PC-3 (cell line): Measurements from ENCODE around the gene ZNF280D. TPM values are rescaled to one million over a fixed set of nuclear protein-coding genes. Genes with fewer than 3 reads are reported as not detected.

Experiments
- ATAC-seq: fragments of 200-7000 bp; cut with Tn5 transposase; 2 replicates; pipeline ENCODE4 v1.9.1; 2020; ENCODE audit warnings: mild to moderate bottlenecking, moderate library complexity
- BruUV-seq: library from RNA; stranded (reverse); fragments of 400-500 nt; replicated peaks from 2 replicates; lab custom pipeline; 2021; lab: Mats Ljungman, UMichigan
- CTCF ChIA-PET: fragments of 300-600 bp; sonication (Branson Sonifier 250); formaldehyde crosslinking; loops from one replicate; lab custom pipeline; 2022; ENCODE audit warnings: antibody characterized with exemption; lab: Charles Lee
- POLR2A ChIA-PET: fragments of 300-600 bp; sonication (Branson Sonifier 250); formaldehyde crosslinking; loops from one replicate; lab custom pipeline; 2022; ENCODE audit warnings: antibody characterized with exemption; ENCODE audit not compliant: unreplicated experiment; lab: Charles Lee
- DNase-seq: peaks from one replicate; pipeline ENCODE4 v3.0.0-alpha.2; 2015
- H2AFZ ChIP-seq: fragments of 300-600 bp; sonication (generic); 2 replicates; pipeline ENCODE4 v1.6.0; 2016; ENCODE audit warnings: antibody characterized with exemption, low read length
- H3F3A ChIP-seq: fragments of 300-600 bp; sonication (generic); one replicate; pipeline ENCODE4 v1.6.0; 2017; ENCODE audit warnings: antibody characterized with exemption, low read length, control low read depth, mild to moderate bottlenecking; ENCODE audit not compliant: unreplicated experiment
- H3K27ac ChIP-seq: fragments of 300-600 bp; sonication (generic); 2 replicates; pipeline ENCODE4 v1.5.1; 2016; ENCODE audit warnings: mild to moderate bottlenecking, low read length
- H3K27me3 ChIP-seq: fragments of 300-600 bp; sonication (generic); 2 replicates; pipeline ENCODE4 v1.6.1; 2016; ENCODE audit warnings: low read length, mixed read lengths
- H3K36me3 ChIP-seq: fragments of 300-600 bp; sonication (generic); 2 replicates; pipeline ENCODE4 v1.6.1; 2016; ENCODE audit warnings: low read depth, mixed run types, low read length, mixed read lengths
- H3K4me1 ChIP-seq: fragments of 300-600 bp; sonication (generic); 2 replicates; pipeline ENCODE4 v1.5.1; 2016; ENCODE audit warnings: low read length; ENCODE audit not compliant: insufficient read depth
- H3K4me2 ChIP-seq: fragments of 300-600 bp; sonication (generic); 2 replicates; pipeline ENCODE4 v1.6.0; 2016; ENCODE audit warnings: low read length
- H3K4me3 ChIP-seq: fragments of 300-600 bp; sonication (generic); 2 replicates; pipeline ENCODE4 v1.5.1; 2016; ENCODE audit warnings: mild to moderate bottlenecking, low read length, mixed read lengths
- H3K79me2 ChIP-seq: fragments of 300-600 bp; sonication (generic); 2 replicates; pipeline ENCODE4 v1.6.1; 2017; ENCODE audit warnings: low read length, mixed read lengths
- H3K9ac ChIP-seq: fragments of 300-600 bp; sonication (generic); 2 replicates; pipeline ENCODE4 v1.6.0; 2016; ENCODE audit warnings: mild to moderate bottlenecking, low read length
- H3K9me2 ChIP-seq: fragments of 300-600 bp; sonication (generic); replicated peaks from 2 replicates; pipeline ENCODE4 v1.6.1; 2016; ENCODE audit warnings: mixed run types, low read length, mixed read lengths
- H3K9me3 ChIP-seq: fragments of 300-600 bp; sonication (generic); 2 replicates; pipeline ENCODE4 v1.6.1; 2016; ENCODE audit warnings: low read length, mixed read lengths
- H4K20me1 ChIP-seq: fragments of 300-600 bp; sonication (generic); 2 replicates; pipeline ENCODE4 v1.6.1; 2016; ENCODE audit warnings: low read length, mixed read lengths
- EZH2 ChIP-seq: fragments of 300-600 bp; sonication (generic); IDR thresholded peaks from one replicate; pipeline ENCODE4 v1.6.1; 2017; ENCODE audit warnings: antibody characterized with exemption, mild to moderate bottlenecking, low read length; ENCODE audit not compliant: unreplicated experiment
- EZH2phosphoT487 ChIP-seq: fragments of 300-600 bp; sonication (generic); IDR thresholded peaks from 2 replicates; pipeline ENCODE4 v1.6.1; 2018; ENCODE audit warnings: mild to moderate bottlenecking, antibody characterized with exemption, low read length, borderline replicate concordance
- intact Hi-C: fragments of 100-400 bp; cut with micrococcal nuclease; formaldehyde crosslinking; loops from 2 replicates; pipeline ENCODE4 v1.9.0; 2023
- total RNA-seq: library from RNA; depleted of rRNA; stranded (reverse); fragments of >200 nt; gene quantifications from 2 replicates; pipeline ENCODE4 v1.2.3, GENCODE V29; 2014
- TF ChIP-seq, protein P1 (sequence below): fragments of 300-600 bp; sonication (generic); conservative IDR thresholded peaks from 2 replicates; pipeline ENCODE4 v1.5.1; 2017; ENCODE audit warnings: antibody characterized with exemption, low read depth, mild to moderate bottlenecking, low read length

ZNF280D gene
- total RNA-seq, 1 experiment from 2014 or later = 7.4 TPM

GRCh38 chr15:56639631-56640030 lies 93.7 kb downstream of the ZNF280D start:
- no peaks in the 10 kb centered on the region for H3K36me3 ChIP-seq
- no peaks in the 10 kb centered on the region for H4K20me1 ChIP-seq
- peaks cover 16% of the 10 kb centered on the region; the same call in 1 of the 2 replicates for H3K4me1 ChIP-seq
- no peak overlapping the region for H2AFZ ChIP-seq
- TF ChIP-seq EZH2 (no peak), EZH2phosphoT487 (no peak)
- TF ChIP-seq, protein P1, sequence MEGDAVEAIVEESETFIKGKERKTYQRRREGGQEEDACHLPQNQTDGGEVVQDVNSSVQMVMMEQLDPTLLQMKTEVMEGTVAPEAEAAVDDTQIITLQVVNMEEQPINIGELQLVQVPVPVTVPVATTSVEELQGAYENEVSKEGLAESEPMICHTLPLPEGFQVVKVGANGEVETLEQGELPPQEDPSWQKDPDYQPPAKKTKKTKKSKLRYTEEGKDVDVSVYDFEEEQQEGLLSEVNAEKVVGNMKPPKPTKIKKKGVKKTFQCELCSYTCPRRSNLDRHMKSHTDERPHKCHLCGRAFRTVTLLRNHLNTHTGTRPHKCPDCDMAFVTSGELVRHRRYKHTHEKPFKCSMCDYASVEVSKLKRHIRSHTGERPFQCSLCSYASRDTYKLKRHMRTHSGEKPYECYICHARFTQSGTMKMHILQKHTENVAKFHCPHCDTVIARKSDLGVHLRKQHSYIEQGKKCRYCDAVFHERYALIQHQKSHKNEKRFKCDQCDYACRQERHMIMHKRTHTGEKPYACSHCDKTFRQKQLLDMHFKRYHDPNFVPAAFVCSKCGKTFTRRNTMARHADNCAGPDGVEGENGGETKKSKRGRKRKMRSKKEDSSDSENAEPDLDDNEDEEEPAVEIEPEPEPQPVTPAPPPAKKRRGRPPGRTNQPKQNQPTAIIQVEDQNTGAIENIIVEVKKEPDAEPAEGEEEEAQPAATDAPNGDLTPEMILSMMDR = no peak
- DNase-seq (peak; percentile 16), ATAC-seq (peak; percentile 54)
- H3K79me2 ChIP-seq = no peaks in the 10 kb centered on the region
- H3K9ac ChIP-seq = no peak overlapping the region
- H3K27ac ChIP-seq = no peak overlapping the region
- H3K27me3 ChIP-seq = no peaks in the 10 kb centered on the region
- H3K9me3 ChIP-seq = no peaks in the 10 kb centered on the region
- ChIA-PET POLR2A (no interaction called here), CTCF (no interaction called here)
- no peak overlapping the region for H3K4me3 ChIP-seq
- intact Hi-C loops = loop anchor here (10.0 kb wide), 1 partner anchor 145 kb away; no protein-coding TSS in a partner anchor
- H3K4me2 ChIP-seq = no peak overlapping the region
- H3K9me2 ChIP-seq = no peaks in the 10 kb centered on the region
- H3F3A ChIP-seq = no peaks in the 10 kb centered on the region
- BruUV-seq = no TSS peak

DNA sequence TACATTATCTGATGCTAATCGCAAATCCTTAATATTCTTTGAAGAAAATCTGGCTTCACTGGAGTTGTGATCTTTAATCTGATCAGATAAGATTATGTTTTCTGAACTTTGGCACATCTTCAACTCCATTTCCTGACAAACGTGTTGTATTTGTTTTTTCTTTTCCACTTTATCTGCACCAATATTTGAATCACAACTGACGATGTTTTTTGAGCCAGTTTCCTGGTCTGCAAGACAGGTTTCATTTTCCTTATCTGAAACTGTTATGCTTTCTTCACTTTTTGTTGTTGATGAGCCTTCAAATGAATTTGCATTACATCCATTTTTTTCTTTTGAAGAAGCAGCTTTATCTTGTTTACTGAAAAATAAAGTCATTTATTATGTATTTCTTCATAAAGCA lies 101.5 kb downstream of the ZNF280D start:
- no TSS peak for BruUV-seq
- Histone ChIP-seq H4K20me1 (no peaks in the 10 kb centered on the region), H3K27ac (no peak overlapping the region), H3K4me3 (no peak overlapping the region), H3K36me3 (no peaks in the 10 kb centered on the region), H3K9ac (no peak overlapping the region), H3F3A (no peaks in the 10 kb centered on the region), H2AFZ (no peak overlapping the region), H3K79me2 (no peaks in the 10 kb centered on the region), H3K9me3 (no peaks in the 10 kb centered on the region), H3K4me1 (no peaks in the 10 kb centered on the region), H3K27me3 (no peaks in the 10 kb centered on the region), H3K9me2 (no peaks in the 10 kb centered on the region), H3K4me2 (no peak overlapping the region)
- TF ChIP-seq, protein P1 = no peak
- DNase-seq = no peak
- ChIA-PET POLR2A (no interaction called here), CTCF (no interaction called here)
- intact Hi-C loops = no loop called here
- ATAC-seq = no peak

DNA sequence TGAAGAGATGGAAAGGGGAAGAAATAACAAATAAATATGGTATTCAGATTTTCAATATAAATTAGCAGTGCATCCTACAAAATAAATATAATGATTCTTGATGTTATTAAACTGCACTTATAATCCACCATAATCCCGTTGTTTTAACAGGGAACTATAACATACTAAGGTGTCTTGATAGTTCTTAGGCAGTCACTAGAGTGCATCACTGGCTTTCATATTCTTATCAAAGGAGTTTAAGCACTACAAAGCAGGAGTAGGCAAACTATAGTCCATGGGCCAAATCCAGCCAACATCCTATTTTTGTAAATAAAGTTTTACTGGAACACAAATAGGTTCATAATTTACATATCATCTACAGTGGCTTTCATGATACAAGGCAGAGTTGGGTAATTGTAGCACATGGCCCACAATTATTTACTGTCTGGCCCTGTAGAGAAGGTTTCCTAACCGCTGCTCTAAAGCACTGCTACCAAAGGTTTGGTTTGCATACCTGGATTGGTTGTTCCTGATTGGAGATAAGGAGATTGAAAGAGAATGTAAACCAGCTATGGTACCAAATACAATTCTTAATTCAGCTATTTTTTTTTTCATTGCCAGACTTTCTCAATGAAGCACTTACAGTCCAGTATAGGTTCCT lies 104.3 kb downstream of the ZNF280D start:
- POLR2A ChIA-PET = no interaction called here

More for the DNA sequence above, 104.3 kb downstream of the ZNF280D start:
- DNase-seq = no peak
- BruUV-seq = no TSS peak
- intact Hi-C loops = no loop called here
- Histone ChIP-seq H3K4me1 (no peaks in the 10 kb centered on the region), H2AFZ (no peak overlapping the region), H3K27ac (no peak overlapping the region), H3K36me3 (no peaks in the 10 kb centered on the region), H4K20me1 (no peaks in the 10 kb centered on the region), H3K4me3 (no peak overlapping the region), H3K4me2 (no peak overlapping the region), H3F3A (no peaks in the 10 kb centered on the region), H3K9me3 (no peaks in the 10 kb centered on the region), H3K79me2 (no peaks in the 10 kb centered on the region), H3K9ac (no peak overlapping the region), H3K9me2 (no peaks in the 10 kb centered on the region), H3K27me3 (no peaks in the 10 kb centered on the region)
- CTCF ChIA-PET = no interaction called here
- no peak for TF ChIP-seq EZH2phosphoT487
- TF ChIP-seq, protein P1 = no peak
- TF ChIP-seq EZH2 = no peak
- no peak for ATAC-seq
